IPS-NIHi7 (cell line): ENCODE data around the gene PTDSS2.
"Not testable (repeated sequence)": the region's sequence is repeated elsewhere in the genome, so short reads cannot be mapped to it uniquely, and the experiment has no call there.

Experiments
- DNase-seq: peaks from one replicate; pipeline ENCODE4 v3.0.0; 2012; ENCODE audit warnings: mixed read lengths; ENCODE audit errors: extremely low spot score

Gene PTDSS2

DNA sequence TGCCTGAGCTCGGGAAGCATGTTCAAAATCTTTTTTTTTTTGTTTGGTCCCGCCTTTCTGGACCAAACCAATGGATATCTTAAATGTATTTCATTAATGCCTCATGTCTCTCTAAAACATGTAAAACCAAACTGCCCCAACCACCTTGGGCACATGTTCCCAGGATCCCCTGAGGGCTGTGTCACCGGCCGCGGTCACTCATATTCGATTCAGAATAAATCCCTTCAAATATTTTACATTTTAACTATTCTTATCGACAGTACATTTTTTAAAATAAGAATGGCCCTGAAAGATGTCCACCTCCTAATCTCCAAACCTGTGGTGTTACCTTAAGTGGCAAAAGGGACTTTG, 54.9 kb downstream of the PTDSS2 start:
- DNase-seq, result no peak

DNA sequence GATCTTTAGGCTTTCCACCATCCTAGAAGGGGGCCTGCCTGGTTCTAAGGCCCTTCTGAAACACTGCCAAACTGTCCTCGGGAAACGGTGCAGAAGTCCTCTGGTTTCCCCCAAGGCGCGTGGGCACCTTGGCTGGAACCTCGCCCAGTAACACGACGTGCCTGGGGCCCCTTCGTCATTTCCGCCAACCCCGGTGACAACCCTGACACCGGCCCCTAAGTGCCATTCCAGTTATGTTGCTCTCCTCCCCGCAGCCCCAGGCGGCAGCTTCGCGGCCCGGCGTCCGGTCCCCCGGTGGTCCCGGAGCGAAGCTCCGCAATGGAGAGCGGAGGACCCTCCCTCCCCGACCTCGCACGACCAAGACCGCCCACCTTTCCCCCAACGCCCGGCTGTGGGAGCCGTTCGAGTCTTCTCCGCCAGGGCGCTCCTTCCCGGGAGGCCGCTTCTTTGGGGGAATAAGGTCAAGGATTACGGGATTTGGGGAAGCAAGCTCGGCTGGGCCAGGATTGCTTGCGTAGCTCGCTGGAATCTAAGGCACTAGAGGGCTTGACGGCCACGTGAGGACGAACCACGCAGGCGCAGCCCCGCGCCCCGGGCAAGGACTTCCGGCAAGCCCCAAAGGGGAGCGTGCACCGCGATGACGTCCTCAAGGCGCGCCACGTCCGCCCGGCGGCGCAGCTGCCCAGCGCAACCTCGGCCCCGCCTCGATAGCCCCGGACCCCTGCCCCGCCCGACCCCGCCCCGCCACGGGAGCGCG, 56.3 kb downstream of the PTDSS2 start:
- DNase-seq, result peak; percentile 99

DNA sequence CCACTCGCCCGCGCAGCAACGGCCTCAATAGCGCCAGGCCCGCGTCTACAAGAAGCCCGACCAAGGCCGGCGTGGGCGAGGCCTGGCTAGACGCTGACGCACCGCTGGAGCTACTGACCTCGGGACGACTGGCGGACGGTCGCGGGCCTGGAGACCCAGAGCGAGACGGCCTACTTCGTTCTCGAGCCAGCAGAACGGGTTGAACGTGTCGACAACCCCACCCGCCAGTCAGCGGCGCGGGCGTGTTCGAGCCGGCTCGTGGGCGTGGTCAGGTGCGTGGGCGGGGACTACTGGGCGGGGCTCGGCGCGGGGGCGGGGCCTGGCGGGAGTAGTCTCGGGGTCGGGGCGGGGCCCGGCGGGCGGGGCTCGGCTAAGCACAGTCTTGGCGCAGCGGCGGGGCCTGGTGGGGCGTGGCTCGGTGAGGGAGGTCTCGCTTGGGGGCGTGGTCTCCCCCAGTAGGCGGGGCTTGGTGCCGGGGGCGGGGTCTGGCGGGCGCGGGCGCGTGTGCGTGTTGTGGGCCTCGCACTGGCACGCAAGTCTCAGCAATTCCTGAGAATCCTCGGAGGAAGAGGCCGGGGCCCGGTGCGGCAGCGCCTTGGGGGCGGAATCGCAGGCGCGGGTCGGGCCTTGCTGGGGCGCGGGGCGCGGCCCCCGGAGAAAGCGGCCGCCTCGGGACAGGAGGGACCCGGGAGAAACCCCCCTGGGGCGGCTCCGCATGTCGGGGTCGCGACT, 57.1 kb downstream of the PTDSS2 start, which contains the start of gene RNH1:
TSS of gene RNH1 (minus strand) at position 248 of the 732 bp plus-strand sequence. CDS start 5,080 bp downstream, outside the sequence.
- peak; percentile 99 for DNase-seq

DNA sequence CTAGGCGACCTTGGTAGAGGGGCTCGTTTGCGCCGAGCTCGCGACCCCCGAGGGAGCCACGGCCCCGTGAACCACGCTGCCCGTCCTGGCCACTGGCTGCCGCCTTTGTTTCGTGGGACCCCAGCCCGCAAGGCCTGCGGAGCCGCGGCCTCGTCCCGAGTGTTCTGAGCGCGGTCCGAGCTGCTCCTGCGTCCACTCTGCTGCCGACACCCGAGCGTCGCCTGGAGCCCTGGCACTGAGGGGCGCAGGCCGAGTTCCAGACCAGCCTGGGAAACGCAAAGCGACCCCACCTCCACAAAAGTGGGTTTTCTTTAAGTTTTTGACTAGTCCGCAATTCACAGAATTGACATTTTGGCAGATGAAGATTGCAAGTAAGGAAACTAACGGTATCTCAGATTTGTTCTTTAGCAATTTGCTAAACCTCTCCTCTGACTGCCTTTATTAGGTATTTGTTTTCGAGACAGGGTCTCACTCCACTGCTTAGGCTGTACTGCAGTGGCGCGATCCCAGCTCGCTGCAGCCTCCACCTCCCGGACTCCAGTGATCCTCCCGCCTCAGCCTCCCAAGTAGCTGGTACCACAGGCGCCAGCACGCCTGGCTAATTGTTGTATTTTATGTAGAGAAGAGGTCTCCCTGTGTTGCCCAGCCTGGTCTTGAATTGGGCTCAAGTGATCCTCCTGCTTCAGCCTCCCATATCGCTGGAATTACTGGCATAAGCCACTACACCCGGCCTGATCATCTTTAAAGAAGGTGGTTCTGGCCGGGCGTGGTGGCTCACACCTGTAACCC, 57.8 kb downstream of the PTDSS2 start:
- no peak for DNase-seq

DNA sequence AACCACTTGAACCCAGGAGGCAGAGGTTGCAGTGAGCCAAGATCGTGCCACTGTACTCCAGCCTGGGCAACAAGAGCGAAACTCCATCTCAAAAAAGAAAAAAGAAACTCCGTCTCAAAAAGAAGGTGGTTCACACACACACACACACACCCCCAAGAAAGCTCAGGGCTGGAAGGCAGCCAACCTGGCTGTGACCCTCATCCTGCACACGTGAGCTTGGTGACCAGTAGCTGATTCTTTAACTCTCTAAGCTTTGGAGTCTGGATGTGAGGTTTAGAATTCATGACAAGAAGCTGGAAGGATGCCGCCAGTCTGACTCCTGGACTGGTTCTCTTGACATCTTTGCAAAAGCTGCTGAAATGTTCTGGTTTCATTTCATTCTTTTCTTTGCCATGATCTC, 58.9 kb downstream of the PTDSS2 start:
- DNase-seq, result no peak

DNA sequence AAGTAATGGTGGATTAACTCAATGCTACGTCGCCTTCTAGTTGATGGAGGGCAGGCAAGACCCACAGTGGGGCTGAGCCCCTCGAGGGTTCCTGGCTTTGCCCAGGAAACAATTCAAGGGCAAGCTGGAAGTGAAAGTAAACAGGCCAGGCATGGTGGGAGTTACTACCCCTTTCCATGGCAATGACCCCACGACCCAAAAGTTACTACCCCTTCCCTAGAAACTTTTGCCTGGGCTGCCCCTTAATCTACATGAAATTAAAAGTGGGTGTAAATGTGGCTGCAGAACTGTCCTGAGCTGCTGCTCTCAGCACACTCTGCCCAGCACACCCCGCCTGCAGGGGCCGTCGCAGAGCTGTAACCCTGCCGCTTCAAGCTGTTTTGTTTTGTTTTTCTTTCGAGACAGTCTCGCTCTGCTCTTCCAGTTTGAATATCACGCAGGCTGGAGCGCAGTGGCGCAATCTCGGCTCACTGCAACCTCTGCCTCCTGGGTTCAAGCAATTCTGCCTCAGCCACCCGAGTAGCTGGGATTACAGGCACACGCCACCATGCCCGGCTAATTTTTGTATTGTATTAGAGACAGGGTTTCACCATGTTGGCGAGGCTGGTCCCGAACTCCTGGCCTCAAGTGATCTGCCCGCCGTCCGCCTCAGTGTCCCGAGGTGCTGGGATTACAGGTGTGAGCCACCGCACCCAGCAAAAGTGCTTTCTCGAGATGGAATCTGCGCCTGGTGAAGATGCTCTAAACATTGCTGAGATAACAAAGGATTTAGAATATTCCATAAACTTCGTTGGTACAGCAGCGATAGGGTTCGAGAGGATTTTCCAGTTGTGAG, 62.9 kb downstream of the PTDSS2 start:
- DNase-seq, result no peak

DNA sequence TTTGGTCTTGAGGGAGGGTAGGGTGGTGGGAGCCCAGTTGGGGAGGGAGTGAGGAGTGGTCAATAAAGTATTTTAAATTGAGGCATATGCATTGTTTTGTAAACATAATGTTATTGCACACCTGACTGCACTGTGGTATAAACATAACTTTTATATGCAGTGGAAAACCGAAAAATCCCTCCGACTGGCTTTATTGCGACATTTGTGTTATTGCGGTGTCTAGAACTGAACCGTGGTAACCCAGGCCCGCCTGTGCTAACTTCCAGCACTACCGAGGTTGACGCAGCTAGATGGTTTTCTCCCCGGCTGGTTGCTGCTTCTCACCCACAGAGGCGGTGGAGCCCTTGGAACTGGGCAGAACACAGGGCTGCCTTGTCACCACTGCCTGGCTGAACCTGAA, 64.5 kb downstream of the PTDSS2 start:
- DNase-seq, result no peak

DNA sequence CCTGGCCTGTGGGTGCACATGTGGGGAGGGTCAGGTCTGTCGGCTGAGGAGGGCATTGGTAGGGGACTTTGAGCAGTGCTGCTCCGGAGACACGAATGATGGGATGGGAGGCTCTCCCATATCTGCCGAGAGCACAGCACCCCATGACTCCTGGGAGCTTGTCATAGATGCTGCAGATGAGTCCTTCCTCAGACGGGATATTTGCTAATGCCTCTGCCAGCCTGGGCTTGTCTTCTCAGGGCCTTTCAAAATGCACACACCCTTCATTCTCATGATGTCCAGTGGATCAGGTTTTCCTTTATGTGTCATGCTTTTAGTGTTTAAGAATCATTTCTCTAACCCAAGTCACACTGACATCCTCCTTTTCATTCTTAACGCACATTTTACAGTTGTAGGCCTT, 65.1 kb downstream of the PTDSS2 start:
- DNase-seq, result no peak

DNA sequence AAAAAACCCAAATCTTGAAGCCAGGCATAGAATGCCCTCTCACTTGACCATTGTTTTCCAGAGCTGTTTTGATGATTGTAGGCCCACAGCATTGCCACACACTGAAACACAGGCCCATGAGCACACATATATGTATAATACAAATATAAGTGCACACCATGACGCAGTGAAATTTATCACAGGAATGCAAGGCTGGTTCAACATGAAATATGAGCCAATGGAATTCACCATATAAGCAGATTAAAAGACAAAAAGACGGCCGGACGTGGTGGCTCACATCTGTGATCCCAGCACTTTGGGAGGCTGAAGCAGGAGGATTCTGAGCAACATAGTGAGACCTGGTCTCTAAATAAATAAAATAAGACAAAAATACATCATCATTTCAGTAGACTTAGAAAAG, 66.3 kb downstream of the PTDSS2 start:
- no peak for DNase-seq

DNA sequence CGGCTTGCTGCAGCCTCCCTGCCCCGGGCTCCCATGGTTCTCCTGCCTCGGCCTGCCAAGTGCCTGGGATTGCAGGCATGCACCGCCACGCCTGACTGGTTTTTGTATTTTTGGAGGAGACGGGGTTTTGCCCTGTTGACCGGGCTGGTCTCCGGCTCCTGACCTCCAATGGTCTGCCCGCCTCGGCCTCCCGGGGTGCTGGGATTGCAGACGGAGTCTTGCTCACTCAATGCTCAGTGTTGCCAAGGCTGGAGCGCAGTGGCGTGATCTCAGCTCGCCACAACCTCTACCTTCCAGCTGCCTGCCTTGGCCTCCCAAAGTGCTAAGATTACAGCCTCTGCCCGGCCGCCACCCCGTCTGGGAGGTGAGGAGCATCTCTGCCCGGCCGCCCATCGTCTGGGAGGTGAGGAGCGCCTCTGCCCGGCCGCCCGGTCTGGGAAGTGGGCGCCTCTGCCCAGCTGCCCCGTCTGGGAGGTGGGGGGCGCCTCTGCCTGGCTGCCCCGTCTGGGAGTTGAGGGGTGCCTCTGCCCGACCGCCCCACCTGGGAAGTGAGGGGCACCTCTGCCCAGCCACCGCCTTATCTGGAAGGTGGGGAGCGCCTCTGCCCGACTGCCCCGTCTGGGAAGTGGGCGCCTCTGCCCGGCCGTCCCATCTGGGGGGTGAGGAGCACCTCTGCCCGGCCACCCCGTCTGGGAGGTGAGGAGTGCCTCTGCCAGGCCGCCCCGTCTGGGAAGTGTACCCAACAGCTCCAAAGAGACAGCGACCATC, 67.0 kb downstream of the PTDSS2 start:
- not testable (repeated sequence) for DNase-seq

DNA sequence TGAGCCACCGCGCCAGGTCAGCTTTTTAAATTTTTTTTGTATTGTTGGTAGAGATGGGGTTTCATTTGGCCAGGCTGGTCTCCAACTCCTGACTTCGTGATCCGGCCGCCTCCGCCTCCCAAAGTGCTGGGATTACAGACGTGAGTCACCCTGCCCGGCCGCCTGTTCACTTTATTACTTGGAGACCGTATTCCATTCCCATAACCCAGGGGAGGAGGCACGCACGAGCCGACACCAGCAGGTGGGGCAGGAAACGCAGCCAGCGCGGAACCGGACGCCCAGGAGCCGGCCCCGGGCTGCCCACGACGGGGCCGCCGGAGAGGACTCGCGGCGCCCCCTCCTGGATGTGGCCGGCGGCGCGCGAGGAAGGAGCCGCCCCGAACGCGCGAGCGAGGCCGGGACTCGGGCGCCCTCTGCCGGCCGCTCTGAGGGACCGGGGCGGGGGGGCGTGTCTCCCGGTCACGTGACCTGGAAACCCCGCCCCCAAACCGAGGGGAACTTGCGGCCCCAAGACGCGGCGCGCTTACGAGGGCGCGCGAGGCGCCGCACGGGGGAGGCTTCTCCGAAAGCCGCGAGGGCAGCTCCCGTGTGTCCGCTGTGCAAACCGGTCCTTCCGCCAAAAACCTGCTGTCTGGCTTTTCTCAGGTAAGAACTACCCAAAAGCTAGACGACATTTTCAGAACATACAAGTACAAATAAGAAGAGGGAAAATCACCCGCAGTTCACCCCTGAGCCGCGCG, 68.6 kb downstream of the PTDSS2 start:
- DNase-seq, result peak; percentile 91

DNA sequence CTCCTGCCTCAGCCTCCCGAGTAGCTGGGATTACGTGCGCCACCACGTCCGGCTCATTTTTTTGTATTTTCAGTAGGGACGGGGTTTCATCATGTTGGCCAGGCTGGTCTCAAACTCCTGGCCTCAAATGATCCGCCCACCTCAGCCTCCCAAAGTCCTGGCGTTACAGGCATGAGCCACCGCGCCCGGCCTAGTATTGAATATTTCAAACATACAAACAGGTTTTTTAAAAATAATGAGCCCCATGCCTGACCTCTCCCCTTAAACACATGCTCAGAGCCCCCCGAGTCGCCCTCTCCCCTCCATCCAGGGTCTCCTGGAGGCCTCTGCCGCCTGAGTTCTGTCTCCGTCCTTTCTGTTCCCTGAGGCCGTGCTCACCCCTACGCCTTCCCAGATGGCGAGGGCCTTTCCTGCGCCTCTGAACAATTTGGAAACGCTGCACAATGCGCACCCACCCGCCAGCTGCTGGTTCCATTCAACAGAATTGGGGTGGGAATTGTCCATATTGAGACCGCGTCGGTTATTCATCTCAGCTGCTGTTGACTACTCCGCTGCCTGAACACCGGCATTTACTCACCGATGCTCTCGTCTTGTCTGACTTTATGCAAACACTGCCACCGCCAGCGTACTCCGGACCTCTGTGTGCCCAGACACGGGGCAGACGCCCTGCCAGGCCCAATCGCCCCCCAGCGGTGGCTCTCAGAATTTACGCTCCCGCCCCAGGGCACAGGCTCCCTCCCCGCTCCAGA, 70.5 kb downstream of the PTDSS2 start:
- DNase-seq, result no peak

DNA sequence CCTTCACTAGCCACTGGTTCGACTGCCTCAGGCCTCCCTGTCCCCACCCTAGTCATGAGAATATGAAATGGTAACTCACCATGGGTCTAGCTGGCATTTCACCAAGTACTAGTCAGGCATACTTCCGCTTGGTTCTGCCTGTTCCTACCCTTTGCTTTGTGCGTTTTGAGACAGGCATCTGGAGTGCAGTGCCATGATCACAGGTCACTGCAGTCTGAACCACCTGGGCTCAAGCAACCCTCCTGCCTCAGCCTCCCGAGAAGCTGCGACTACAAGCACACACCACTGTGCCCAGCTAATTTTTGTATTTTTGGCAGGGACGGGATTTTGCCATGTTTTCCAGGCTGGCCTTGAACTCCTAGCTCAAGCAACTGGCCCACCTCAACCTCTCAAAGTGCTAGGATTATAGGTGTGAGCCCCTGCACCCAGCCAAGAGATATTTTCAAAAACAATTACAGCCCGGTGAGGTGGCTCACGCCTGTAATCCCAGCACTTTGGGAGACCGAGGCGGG, 71.2 kb downstream of the PTDSS2 start:
- DNase-seq, result no peak

DNA sequence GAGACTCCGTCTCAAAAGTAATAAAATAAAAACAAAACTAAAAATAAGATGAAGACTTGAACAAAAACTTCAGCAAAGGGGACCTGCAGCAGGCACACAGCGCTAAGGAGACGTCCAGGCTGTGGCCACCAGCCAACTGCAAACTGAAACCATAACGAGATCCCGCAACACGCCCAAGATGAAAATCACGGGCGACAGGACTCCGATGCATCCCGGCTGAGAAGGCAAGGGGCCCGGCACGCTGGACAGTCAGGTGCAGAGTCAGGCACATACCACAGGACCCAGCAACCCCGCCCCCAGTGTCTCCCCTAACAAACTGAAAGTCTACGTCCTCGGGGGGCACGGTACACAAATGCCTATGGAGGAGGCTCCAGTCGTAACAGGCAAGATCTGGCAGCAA, 76.1 kb downstream of the PTDSS2 start:
- DNase-seq, result no peak

DNA sequence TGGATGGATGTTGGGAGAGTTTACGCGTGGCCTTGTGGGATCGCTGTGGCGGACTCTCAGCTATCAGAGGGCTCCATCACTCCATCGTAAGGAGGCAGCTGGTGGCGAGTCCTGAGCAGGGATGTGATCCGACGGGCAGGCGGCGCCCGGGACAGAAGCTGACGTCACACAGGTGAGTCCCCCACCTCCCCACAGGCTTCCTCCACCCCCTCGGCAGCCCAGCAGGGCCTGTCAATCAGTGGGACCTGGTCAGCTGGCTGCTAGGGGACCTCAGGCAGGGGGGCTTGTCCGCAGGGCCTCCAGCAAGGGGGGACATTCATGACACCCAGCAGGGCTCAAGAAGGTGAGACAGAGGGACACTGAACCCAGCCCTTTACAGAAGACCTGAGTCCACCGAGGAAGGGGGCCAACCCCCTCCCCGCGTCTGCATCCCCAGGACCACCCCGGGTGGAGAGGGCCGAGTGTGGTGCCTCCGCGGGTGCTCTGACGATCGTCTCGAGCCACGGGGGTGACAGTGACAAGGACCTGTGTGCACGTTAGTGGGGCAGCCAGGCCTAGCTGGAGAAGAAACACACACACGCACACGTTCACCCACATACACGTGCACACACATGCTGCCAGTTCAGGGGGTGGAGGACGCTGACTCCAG, 78.2 kb downstream of the PTDSS2 start:
- DNase-seq, result no peak

DNA sequence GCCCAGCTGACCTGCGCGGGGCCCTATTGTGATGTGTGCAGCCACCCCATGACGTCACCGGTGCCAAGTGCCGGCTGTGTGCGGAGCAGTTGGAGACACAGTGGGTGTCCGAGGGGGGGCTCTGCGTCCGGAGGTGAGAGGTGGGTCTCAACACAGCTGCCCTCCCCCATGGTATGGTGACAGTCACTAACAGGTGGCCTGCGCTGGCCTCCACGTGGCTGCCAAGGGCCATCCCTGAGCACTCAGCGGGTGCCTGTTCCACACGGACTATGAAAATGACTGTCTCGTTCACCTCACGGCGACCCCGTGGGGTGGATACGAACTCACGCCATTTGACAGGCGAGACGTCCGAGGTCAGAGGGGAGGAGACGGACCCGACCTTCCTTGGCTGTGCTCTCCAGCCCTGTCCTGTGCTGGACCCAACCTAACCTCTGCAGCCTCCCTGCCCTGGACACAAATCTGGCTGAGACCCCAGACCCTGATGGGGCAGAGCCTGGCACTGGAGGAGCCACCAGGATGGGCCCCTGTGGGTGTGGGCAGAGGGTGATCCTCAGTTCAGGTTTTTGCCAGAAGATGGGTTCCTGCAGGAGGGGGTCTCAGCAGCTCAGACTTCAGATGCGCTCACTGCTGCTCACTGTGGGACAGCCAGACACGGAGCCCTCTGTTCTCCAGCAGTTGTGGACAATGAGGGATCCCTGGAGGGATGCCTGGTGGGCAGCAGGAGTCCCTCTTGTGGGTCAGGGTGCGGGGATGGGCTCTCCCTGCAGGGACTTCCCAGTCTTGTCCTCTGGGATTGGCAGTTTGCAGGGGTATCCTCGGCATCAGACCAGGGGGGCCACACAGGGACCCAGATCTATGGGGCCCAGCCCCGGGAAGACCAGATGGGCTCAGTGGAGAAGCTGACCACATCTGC, 79.0 kb downstream of the PTDSS2 start:
- DNase-seq, result no peak

DNA sequence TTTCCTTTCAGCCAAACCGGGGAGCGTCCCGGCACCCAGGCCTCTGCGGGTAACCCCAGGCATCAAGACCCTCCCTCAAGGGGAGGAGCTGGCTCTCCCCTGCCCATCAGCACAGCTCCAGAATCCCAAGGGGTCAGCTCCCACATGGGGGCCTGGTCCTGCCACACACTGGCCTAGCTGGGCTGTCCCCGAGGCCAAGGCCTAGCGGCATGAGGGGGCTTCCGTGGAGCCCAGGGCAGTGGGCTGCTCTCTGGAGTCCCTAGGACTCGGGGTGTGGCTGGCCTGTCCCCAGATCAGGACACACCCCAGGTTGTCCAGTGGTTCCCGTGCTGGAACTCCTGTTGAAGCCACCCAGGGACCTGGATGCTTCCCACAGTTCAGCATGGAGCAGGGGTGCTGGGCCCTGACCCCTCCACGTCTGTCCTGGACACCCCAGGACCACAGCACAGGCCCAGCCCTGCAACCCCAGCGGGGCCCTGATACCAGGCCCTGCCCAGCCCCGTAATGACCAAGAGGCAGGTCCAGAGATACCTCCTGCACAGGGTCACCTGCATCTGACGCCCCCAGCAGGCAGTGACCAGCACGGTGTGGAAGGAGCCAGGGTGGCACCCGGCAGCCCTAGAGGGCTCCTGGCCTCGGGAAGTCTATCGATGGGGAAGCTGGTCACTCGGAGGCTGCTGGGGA, 79.8 kb downstream of the PTDSS2 start:
- no peak for DNase-seq
